K562 (cell line): Measurements from ENCODE around the gene DBNL. TPM values are rescaled to one million over a fixed set of nuclear protein-coding genes. Genes with fewer than 3 reads are reported as not detected.

Experiments
- BCOR ChIP-seq: fragments of 450-650 bp; IDR thresholded peaks from 2 replicates; pipeline ENCODE4 v1.6.1; 2016
- CHAMP1 ChIP-seq: fragments of 450-650 bp; IDR thresholded peaks from 2 replicates; pipeline ENCODE4 v1.6.1; 2016; ENCODE audit warnings: mild to moderate bottlenecking
- E2F3 ChIP-seq: fragments of 250-450 bp; sonication (Bioruptor Pico); IDR thresholded peaks from 2 replicates; pipeline ENCODE4 v1.4.0; 2020; ENCODE audit warnings: mild to moderate bottlenecking
- JUN ChIP-seq, 2 experiments: sonication (generic) in 1 of 2; formaldehyde crosslinking in 1 of 2; IDR thresholded peaks; 2 replicates each; pipeline versions ENCODE4 v1.6.1 to v1.8.0; 2012 to 2022; ENCODE audit warnings: borderline replicate concordance in 2 of 2, mild to moderate bottlenecking in 2 of 2, improper control_type of control experiment in 1 of 2, low read depth in 1 of 2, low read length in 1 of 2, missing genetic modification reagents in 1 of 2
- JUND ChIP-seq, 2 experiments: IDR thresholded peaks; 2 replicates in 1 of 2; 3 replicates in 1 of 2; pipeline ENCODE4 v1.6.1; 2011; ENCODE audit warnings: borderline replicate concordance in 2 of 2, low read depth in 2 of 2, low read length in 2 of 2, improper control_type of control experiment in 1 of 2, missing biosample characterization in 1 of 2, missing genetic modification characterization in 1 of 2, missing genetic modification reagents in 1 of 2
- KDM4B ChIP-seq, 2 experiments: fragments of 450-650 bp in 1 of 2; sonication (generic) in 1 of 2; IDR thresholded peaks; 2 replicates each; pipeline ENCODE4 v1.6.1; 2016 to 2017; ENCODE audit warnings: borderline replicate concordance in 2 of 2, antibody characterized with exemption in 1 of 2, low read depth in 1 of 2, mild to moderate bottlenecking in 1 of 2
- LCOR ChIP-seq: sonication (generic); formaldehyde crosslinking; IDR thresholded peaks from 2 replicates; pipeline ENCODE4 v1.8.0; 2022; ENCODE audit warnings: mild to moderate bottlenecking, missing genetic modification reagents
- PCBP1 ChIP-seq: fragments of 200-400 bp; formaldehyde crosslinking; IDR thresholded peaks from 2 replicates; pipeline ENCODE4 v1.6.1; 2018; ENCODE audit warnings: mild to moderate bottlenecking, low read depth, low read length; ENCODE audit not compliant: poor library complexity, severe bottlenecking
- PHF21A ChIP-seq: fragments of 450-650 bp; IDR thresholded peaks from 2 replicates; pipeline ENCODE4 v1.6.1; 2017; ENCODE audit warnings: low read depth, borderline replicate concordance
- RBBP5 ChIP-seq: fragments of 200-600 bp; sonication (generic); IDR thresholded peaks from 2 replicates; pipeline ENCODE4 v1.6.1; 2012; ENCODE audit warnings: borderline replicate concordance, mild to moderate bottlenecking, low read length, control low read depth, inconsistent platforms; ENCODE audit not compliant: insufficient read depth, poor library complexity, severe bottlenecking
- SMARCB1 ChIP-seq: IDR thresholded peaks from 2 replicates; pipeline ENCODE4 v1.6.1; 2011; ENCODE audit warnings: improper control_type of control experiment, low read depth; ENCODE audit not compliant: insufficient read length
- WHSC1 ChIP-seq: IDR thresholded peaks from one replicate; pipeline ENCODE4 v1.6.1; 2012; ENCODE audit warnings: low read length, control low read depth, inconsistent platforms
- ZBTB8A ChIP-seq: fragments of 450-650 bp; IDR thresholded peaks from 2 replicates; pipeline ENCODE4 v1.6.1; 2018; ENCODE audit warnings: mild to moderate bottlenecking, moderate library complexity; ENCODE audit not compliant: partially characterized antibody
- ZNF224 ChIP-seq: sonication (generic); formaldehyde crosslinking; IDR thresholded peaks from 2 replicates; pipeline ENCODE4 v1.8.0; 2022; ENCODE audit warnings: mild to moderate bottlenecking, missing genetic modification reagents
- ZNF707 ChIP-seq: fragments of 250-450 bp; sonication (Bioruptor Pico); conservative IDR thresholded peaks from 2 replicates; pipeline ENCODE4 v1.8.0; 2022; ENCODE audit warnings: inconsistent platforms, mild to moderate bottlenecking, moderate library complexity
- polyA plus RNA-seq, 8 experiments: library from polyadenylated mRNA; depleted of rRNA in 4 of 8; stranded (reverse) in 5 of 8; unstranded in 3 of 8; fragments of >200 nt; fragmentation: Nextera tagmentation in 2 of 8; fragmentation: Illumina TruSeq in 1 of 8; extraction: Ambion mirVana in 2 of 8; extraction: Trizol in 1 of 8; gene quantifications; 2 replicates each; pipeline versions ENCODE4 v1.2.1 to v1.2.3, GENCODE V29; 2011 to 2014; ENCODE audit warnings: inconsistent platforms in 1 of 8, missing spikeins in 1 of 8
- total RNA-seq, 7 experiments: library from RNA; depleted of rRNA in 6 of 7; stranded (reverse); fragments of >200 nt in 6 of 7; fragmentation: Illumina TruSeq in 2 of 7; extraction: Trizol in 2 of 7; gene quantifications; 2 replicates each; pipeline versions ENCODE4 v1.2.1 to v1.2.3, GENCODE V29; 2011 to 2021; ENCODE audit warnings: low replicate concordance in 1 of 7
- TF ChIP-seq, protein P1 (sequence below): fragments of 450-650 bp; IDR thresholded peaks from 2 replicates; pipeline ENCODE4 v1.6.1; 2018; ENCODE audit warnings: mild to moderate bottlenecking, low read depth; ENCODE audit not compliant: partially characterized antibody
- TF ChIP-seq, protein P2 (sequence below): fragments of 450-650 bp; IDR thresholded peaks from one replicate; pipeline ENCODE4 v1.6.1; 2018; ENCODE audit warnings: mild to moderate bottlenecking, moderate library complexity; ENCODE audit not compliant: partially characterized antibody

DBNL gene
- total and polyA plus RNA-seq, 9 of the 15 experiments (the other 6 are each of a cell fraction or from before 2014, with no cell fraction given) = 1.9 to 65.1 (median 38.9) TPM

GRCh38 chr7:44044315-44045225, at the start of gene DBNL (continued):
- TF ChIP-seq ZNF224 (CRISPR knock-in tag) (no peak), PCBP1 (peak; percentile 50), E2F3 (no peak), RBBP5 (peak; percentile 71), JUND (IDR thresholded peaks at IDR 0.05; ENCODE audit: borderline replicate concordance, low read depth, low read length) (peak; percentile 29; the same call in 1 of the 2 replicates), JUND (tag; IDR thresholded peaks at IDR 0.05; ENCODE audit: borderline replicate concordance, low read depth, low read length) (no peak; the same call in 2 of the 3 replicates), SMARCB1 (no peak), BCOR (no peak), ZBTB8A (no peak), KDM4B (IDR thresholded peaks at IDR 0.05; ENCODE audit: borderline replicate concordance in 2 of 2, low read depth in 1 of 2) (peak in 1 of 2 experiments; percentile 97; a peak in 2 of 4 replicates), JUN (IDR thresholded peaks at IDR 0.05; ENCODE audit: borderline replicate concordance, low read depth, low read length) (no peak), JUN (CRISPR knock-in tag; IDR thresholded peaks at IDR 0.05; ENCODE audit: borderline replicate concordance) (0 out of 2 replicates have a peak, but pooled peaks have one; percentile 22), WHSC1 (no peak), PHF21A (no peak), LCOR (CRISPR knock-in tag) (no peak), ZNF707 (CRISPR knock-in tag) (no peak), CHAMP1 (no peak)
- TF ChIP-seq, protein P1, sequence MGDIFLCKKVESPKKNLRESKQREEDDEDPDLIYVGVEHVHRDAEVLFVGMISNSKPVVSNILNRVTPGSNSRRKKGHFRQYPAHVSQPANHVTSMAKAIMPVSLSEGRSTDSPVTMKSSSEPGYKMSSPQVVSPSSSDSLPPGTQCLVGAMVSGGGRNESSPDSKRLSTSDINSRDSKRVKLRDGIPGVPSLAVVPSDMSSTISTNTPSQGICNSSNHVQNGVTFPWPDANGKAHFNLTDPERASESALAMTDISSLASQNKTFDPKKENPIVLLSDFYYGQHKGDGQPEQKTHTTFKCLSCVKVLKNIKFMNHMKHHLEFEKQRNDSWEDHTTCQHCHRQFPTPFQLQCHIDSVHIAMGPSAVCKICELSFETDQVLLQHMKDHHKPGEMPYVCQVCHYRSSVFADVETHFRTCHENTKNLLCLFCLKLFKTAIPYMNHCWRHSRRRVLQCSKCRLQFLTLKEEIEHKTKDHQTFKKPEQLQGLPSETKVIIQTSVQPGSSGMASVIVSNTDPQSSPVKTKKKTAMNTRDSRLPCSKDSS = no peak
- TF ChIP-seq, protein P2, sequence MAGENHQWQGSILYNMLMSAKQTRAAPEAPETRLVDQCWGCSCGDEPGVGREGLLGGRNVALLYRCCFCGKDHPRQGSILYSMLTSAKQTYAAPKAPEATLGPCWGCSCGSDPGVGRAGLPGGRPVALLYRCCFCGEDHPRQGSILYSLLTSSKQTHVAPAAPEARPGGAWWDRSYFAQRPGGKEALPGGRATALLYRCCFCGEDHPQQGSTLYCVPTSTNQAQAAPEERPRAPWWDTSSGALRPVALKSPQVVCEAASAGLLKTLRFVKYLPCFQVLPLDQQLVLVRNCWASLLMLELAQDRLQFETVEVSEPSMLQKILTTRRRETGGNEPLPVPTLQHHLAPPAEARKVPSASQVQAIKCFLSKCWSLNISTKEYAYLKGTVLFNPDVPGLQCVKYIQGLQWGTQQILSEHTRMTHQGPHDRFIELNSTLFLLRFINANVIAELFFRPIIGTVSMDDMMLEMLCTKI = no peak
